ENCODE data around the gene INHBB. TPM values are rescaled to one million over a fixed set of nuclear protein-coding genes. Genes with fewer than 3 reads are reported as not detected.

INHBB gene
- total and polyA plus RNA-seq, 9 of the 15 experiments (the other 6 are each of a cell fraction or from before 2014, with no cell fraction given) = not detected

GRCh38 chr2:120383631-120384340 is 37.9 kb downstream of the INHBB start:
- in situ Hi-C loops (cut with MboI) = no loop called here
- 3% methylated on average over 13 of the region's 13 CpGs for WGBS (ENCODE audit: insufficient coverage, low coverage, missing lambda C conversion rate)
- ATAC-seq (no peak), DNase-seq (ENCODE audit: extremely low read depth in 1 of 4, low spot score in 3 of 4) (no peak), FAIRE-seq (no peak)
- H3K9me3 ChIP-seq (replicated peaks; ENCODE audit: control insufficient read depth, insufficient read depth, low read depth, low read length) = no peaks in the 10 kb centered on the region
- no TSS peak for BruUV-seq (replicated peaks)
- no peaks in the 10 kb centered on the region for H3K36me3 ChIP-seq (ENCODE audit: control insufficient read depth, insufficient read depth, low read length)
- H3K9me1 ChIP-seq (ENCODE audit: control insufficient read depth, insufficient read depth, low read length) = no peaks in the 10 kb centered on the region
- H3K9ac ChIP-seq (ENCODE audit: insufficient read depth in 1 of 2, low read depth in 2 of 2, low read length in 2 of 2) = no peak overlapping the region
- POLR2A ChIA-PET = interaction anchor here (0.6 kb wide), 1 partner anchor 9 kb away, joined by 3 read pairs; no protein-coding TSS in a partner anchor
- no peak overlapping the region for H3K4me2 ChIP-seq (ENCODE audit: insufficient read depth, low read length)
- intact Hi-C loops (cut with micrococcal nuclease) = no loop called here
- H3K4me1 ChIP-seq (replicated peaks in 1 of 2; ENCODE audit: control insufficient read depth in 2 of 2, insufficient read depth in 2 of 2, low read length in 2 of 2) = no peaks in the 10 kb centered on the region; a peak in 1 of 5 replicates
- peaks cover 4% of the 10 kb centered on the region for H4K20me1 ChIP-seq (replicated peaks; ENCODE audit: control insufficient read depth, insufficient read depth, low read length)
- H2AFZ ChIP-seq (ENCODE audit: low read depth, low read length) = no peak overlapping the region
- H3K79me2 ChIP-seq (ENCODE audit: control insufficient read depth, insufficient read depth, low read length) = no peaks in the 10 kb centered on the region
- H3K27me3 ChIP-seq (ENCODE audit: control insufficient read depth in 2 of 2, insufficient read depth in 2 of 2, low read length in 2 of 2) = peaks cover 0 to 38% of the 10 kb centered on the region in 2 experiments; a peak in 3 of 5 replicates
- no peak overlapping the region for H3K4me3 ChIP-seq
- H3K27ac ChIP-seq (ENCODE audit: extremely low read depth, low read depth, low read length) = no peak overlapping the region
- CTCF ChIA-PET (ENCODE audit: low intra/inter-chr PET ratio) = no interaction called here
- TF ChIP-seq NKRF (IDR thresholded peaks at IDR 0.05; ENCODE audit: borderline replicate concordance) = no peak
- TF ChIP-seq E2F8 (IDR thresholded peaks at IDR 0.05; ENCODE audit: low read depth, partially characterized antibody) = no peak
- TF ChIP-seq NUFIP1 (IDR thresholded peaks at IDR 0.05; ENCODE audit: partially characterized antibody) = no peak
- TF ChIP-seq TSC22D4 (tag; IDR thresholded peaks at IDR 0.05) = no peak
- TF ChIP-seq SAFB (IDR thresholded peaks at IDR 0.05; ENCODE audit: borderline replicate concordance, low read depth, low read length) = no peak
- TF ChIP-seq ESRRB (CRISPR knock-in tag; IDR thresholded peaks at IDR 0.05; ENCODE audit: borderline replicate concordance) = no peak
- no peak for TF ChIP-seq TGIF2 (CRISPR knock-in tag; IDR thresholded peaks at IDR 0.05)
- TF ChIP-seq ZNF175 (CRISPR knock-in tag; IDR thresholded peaks at IDR 0.05; ENCODE audit: low read depth) = no peak
- no peak for TF ChIP-seq SNIP1 (IDR thresholded peaks at IDR 0.05; ENCODE audit: low read depth)
- TF ChIP-seq MNT (conservative IDR thresholded peaks at IDR 0.05) = no peak
- TF ChIP-seq ZNF140 (CRISPR knock-in tag; IDR thresholded peaks at IDR 0.05) = no peak
- no peak for TF ChIP-seq PKNOX1 (IDR thresholded peaks at IDR 0.05)

Data from K562 (cell line).